IMR-90 (cell line): Measurements from ENCODE around the gene KCNMB1.

Experiments used
- MAZ ChIP-seq: IDR thresholded peaks from 2 replicates; pipeline ENCODE4 v1.6.1; 2012; ENCODE audit warnings: low read depth, mild to moderate bottlenecking, low read length, improper control_type of control experiment, moderate library complexity, borderline replicate concordance
- TF ChIP-seq, protein P1 (sequence below): conservative IDR thresholded peaks from 2 replicates; pipeline ENCODE4 v1.5.1; 2012; ENCODE audit warnings: mild to moderate bottlenecking, low read depth, low read length, improper control_type of control experiment

DNA sequence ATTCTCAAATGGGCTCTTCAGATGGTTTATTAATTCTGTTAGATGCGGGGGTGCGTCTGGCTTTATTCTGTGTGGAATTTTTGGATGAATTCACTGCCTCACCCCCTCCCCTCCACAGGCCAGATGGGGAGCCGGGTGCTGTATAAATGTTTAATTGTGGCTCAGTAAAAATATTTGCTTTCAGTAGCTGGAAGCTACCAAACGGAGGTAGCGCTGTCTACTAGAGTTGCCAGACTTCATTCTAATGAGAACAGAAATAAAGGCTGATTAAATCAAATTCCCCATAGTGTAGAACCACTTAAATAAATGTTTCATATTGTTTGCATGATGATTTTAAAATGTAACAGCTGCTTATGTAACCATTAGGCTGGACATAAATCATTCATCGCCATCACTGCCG is 34.5 kb upstream of the KCNMB1 start:
- TF ChIP-seq, protein P1, sequence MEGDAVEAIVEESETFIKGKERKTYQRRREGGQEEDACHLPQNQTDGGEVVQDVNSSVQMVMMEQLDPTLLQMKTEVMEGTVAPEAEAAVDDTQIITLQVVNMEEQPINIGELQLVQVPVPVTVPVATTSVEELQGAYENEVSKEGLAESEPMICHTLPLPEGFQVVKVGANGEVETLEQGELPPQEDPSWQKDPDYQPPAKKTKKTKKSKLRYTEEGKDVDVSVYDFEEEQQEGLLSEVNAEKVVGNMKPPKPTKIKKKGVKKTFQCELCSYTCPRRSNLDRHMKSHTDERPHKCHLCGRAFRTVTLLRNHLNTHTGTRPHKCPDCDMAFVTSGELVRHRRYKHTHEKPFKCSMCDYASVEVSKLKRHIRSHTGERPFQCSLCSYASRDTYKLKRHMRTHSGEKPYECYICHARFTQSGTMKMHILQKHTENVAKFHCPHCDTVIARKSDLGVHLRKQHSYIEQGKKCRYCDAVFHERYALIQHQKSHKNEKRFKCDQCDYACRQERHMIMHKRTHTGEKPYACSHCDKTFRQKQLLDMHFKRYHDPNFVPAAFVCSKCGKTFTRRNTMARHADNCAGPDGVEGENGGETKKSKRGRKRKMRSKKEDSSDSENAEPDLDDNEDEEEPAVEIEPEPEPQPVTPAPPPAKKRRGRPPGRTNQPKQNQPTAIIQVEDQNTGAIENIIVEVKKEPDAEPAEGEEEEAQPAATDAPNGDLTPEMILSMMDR: no peak
- TF ChIP-seq MAZ: no peak
